ENCODE data around the gene SPATA6.
"Not testable (repeated sequence)": the region's sequence is repeated elsewhere in the genome, so short reads cannot be mapped to it uniquely, and the experiment has no call there.

The SPATA6 gene

DNA sequence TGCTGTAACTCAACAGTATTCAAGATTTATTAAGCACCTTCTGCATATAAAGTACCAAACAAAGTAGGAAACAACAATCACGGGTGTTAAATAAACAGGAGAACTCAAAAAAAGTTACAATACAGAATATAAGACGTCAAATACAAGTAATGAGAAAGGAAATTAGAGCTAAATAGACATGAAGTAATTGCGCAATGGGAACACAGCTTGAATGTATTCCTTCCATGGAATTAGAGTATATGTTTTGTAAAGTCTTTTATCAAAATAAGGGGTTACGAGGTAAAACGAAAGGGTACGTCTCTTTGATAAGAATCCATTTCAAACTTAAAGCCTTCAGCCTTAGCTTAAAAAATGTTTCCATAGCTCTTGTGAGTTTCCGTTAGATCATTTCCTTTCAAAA is 109.1 kb downstream of the SPATA6 start:
- in situ Hi-C loops (cut with MboI; ENCODE audit: low sequenced_read_pairs), result no loop called here

- in situ Hi-C loops (cut with MboI; ENCODE audit: low sequenced_read_pairs), result no loop called here
Observed at GRCh38 chr1:48356901-48357300, 115.1 kb downstream of the SPATA6 start.

GRCh38 chr1:48344373-48344772 is 127.6 kb downstream of the SPATA6 start:
- in situ Hi-C loops (cut with MboI; ENCODE audit: low sequenced_read_pairs), result no loop called here

DNA sequence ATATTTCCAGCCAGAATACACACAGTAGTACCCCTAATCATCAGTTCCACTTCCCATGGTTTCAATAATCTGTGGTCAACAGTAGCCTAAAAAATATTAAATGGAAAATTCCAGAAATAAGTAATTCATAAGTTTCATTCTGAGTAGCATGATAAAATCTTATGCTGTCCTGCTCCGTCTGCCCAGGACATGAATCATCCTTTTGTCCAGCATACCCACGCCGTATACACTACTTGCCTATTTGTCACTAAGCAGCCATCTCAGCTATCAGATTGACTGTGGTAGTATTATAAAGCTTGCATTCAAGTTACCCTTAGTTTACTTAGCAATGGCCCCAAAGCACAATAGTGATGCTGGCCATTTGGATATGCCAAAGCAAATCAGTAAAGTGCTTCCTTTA is 130.8 kb downstream of the SPATA6 start:
- in situ Hi-C loops (cut with MboI; ENCODE audit: low sequenced_read_pairs), result no loop called here

- in situ Hi-C loops (cut with MboI; ENCODE audit: low sequenced_read_pairs), result no loop called here
Observed at GRCh38 chr1:48338257-48338656, 133.7 kb downstream of the SPATA6 start.

GRCh38 chr1:48333316-48333715 is 138.7 kb downstream of the SPATA6 start:
- in situ Hi-C loops (cut with MboI; ENCODE audit: low sequenced_read_pairs), result no loop called here

- in situ Hi-C loops (cut with MboI; ENCODE audit: low sequenced_read_pairs), result no loop called here
Observed at GRCh38 chr1:48332115-48332514, 139.9 kb downstream of the SPATA6 start.

GRCh38 chr1:48329905-48330304 is 142.1 kb downstream of the SPATA6 start:
- in situ Hi-C loops (cut with MboI; ENCODE audit: low sequenced_read_pairs), result no loop called here

DNA sequence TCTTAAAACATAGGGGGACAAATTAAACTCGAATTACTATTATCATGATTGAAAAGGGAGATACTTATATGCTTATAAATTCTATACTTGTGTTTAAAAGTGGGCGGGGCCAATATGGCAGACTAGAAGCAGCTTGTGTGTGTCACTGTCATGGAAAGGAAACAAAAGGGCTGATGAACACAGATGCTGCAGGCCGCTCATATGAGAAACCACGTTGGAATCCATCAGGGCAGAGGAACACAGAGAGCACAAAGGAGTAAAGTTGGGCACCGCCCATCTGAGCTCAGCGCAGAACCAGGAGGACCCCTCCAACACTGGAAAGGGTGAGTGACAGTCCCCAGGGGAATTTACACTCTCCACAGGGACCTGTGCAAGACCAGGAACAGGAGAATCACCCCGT is 142.5 kb downstream of the SPATA6 start:
- in situ Hi-C loops (cut with MboI; ENCODE audit: low sequenced_read_pairs), result no loop called here

- in situ Hi-C loops (cut with MboI; ENCODE audit: low sequenced_read_pairs), result not testable (repeated sequence)
Observed at GRCh38 chr1:48311829-48312228, 160.2 kb downstream of the SPATA6 start.

DNA sequence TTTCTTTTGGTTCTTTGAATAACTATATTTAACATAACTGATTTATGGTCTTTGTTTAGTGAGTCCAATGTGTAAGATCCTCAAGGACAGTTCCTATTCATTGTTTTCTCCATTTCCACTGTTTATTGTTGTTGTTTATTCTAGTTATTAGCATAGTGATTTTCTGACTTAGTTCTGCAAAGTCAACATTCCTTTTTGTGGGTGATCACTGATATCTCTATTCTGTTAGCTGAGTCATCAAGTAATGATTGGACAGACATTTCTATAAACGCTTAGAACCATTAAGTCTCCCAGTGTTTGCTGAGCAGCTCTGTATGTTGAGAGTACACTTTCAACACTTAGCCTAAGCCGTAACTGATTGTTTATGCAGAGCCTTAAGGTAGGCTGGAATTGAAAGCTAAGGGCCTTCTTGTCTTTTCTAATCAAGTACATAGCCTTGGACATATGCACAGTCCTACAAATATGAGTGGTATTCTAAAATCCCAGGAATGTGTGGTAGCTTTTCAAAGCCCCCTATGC is 162.4 kb downstream of the SPATA6 start:
- in situ Hi-C loops (cut with MboI; ENCODE audit: low sequenced_read_pairs), result no loop called here

- in situ Hi-C loops (cut with MboI; ENCODE audit: low sequenced_read_pairs), result no loop called here
Observed at GRCh38 chr1:48302652-48303051, 169.4 kb downstream of the SPATA6 start.

DNA sequence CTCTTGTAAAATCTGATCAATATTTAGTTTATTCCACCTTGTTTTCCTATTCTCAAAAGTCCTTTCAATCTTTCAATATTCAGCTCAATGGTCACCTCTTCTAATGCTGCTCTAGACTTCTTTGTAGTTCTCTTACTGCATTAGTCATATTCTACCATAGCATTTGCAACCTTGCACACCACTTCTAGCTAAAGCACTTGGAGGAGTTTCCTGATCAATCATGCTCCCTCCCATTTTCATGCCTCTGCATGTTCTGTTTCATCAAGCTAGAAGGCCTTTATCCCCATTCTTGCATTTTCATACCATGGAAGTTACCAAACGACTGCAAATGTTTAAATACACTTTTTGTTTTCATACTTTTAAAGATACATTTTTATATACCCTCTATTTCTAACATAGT is 177.3 kb downstream of the SPATA6 start:
- in situ Hi-C loops (cut with MboI; ENCODE audit: low sequenced_read_pairs), result no loop called here

GRCh38 chr1:48294094-48294493 is 177.9 kb downstream of the SPATA6 start:
- in situ Hi-C loops (cut with MboI; ENCODE audit: low sequenced_read_pairs), result not testable (repeated sequence)

GRCh38 chr1:48292706-48293105 is 179.3 kb downstream of the SPATA6 start:
- in situ Hi-C loops (cut with MboI; ENCODE audit: low sequenced_read_pairs), result no loop called here

DNA sequence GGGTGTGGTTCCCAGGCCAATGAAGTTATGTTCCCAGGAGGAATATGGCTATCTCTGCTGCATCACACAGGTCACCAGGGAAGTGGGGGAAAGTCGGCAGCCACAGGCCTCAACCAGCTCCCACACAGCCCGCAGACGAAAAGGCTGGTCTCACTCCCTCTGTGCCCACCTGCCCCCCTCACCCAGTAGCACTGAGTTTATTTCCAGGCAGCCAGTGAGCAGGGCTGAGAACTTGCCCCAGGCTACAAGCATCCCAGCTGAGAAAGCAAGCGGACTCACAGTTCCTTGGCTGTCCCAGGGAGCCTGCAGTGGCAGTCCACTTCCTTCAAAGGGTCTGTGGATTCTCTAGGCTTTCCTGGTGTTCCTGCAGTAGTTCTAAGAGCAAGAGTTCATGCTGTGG is 180.6 kb downstream of the SPATA6 start:
- in situ Hi-C loops (cut with MboI; ENCODE audit: low sequenced_read_pairs), result no loop called here

DNA sequence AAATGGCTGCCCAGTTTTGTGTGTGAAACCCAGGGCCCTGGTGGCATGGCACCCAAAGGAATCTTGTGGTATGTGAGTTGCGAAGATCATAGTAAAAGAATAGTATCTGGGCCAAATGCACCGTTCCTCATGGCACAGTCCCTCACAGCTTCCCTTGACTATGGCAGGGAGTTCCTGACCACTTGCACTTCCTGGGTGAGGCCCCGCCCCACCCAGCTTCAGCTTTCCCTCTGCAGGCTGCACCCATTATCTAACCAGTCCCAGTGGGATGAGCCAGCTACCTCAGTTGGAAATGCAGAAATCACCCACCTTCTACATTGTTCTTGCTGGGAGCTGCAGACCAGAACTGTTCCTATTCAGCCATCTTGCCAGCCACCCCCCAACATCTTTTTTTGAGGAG is 186.5 kb downstream of the SPATA6 start:
- in situ Hi-C loops (cut with MboI; ENCODE audit: low sequenced_read_pairs), result no loop called here

DNA sequence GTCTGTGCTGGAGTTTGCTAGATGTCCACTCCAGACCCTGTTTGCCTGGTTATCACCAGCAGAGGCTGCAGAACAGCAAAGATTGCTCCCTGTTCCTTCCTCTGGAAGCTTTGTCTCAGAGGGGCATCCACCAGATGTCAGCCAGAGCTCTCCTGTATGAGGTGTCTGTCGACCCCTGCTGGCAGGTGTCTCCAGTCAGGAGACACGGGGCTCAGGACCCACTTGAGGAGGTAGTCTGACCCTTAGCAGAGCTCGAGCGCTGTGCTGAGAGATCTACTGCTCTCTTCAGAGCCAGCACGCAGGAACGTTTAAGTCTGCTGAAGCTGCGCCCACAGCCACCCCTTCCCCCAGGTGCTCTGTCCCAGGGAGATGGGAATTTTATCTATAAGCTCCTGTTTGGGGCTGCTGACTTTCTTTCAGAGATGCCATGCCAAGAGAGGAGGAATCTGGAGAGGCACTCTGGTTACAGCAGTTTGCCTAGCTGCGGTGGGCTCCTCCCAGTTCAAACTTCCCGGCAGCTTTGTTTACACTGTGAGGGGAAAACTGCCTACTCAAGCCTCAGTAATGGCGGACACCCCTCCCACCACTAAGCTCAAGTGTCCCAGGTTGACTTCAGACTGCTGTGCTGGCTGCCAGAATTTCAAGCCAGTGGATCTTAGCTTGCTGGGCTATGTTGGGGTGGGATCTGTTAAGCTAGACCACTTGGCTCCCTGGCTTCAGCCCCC is 187.1 kb downstream of the SPATA6 start:
- in situ Hi-C loops (cut with MboI; ENCODE audit: low sequenced_read_pairs), result not testable (repeated sequence)

GRCh38 chr1:48282329-48282728 is 189.7 kb downstream of the SPATA6 start:
- in situ Hi-C loops (cut with MboI; ENCODE audit: low sequenced_read_pairs), result not testable (repeated sequence)

DNA sequence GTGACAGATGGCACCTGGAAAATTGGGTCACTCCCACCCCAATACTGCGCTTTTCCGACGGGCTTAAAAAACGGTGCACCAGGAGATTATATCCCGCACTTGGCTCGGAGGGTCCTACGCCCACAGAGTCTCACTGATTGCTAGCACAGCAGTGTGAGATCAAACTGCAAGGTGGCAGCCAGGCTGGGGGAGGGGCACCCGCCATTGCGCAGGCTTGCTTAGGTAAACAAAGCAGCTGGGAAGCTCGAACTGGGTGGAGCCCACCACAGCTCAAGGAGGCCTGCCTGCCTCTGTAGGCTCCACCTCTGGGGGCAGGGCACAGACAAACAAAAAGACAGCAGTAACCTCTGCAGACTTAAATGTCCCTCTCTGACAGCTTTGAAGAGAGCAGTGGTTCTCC is 194.6 kb downstream of the SPATA6 start:
- in situ Hi-C loops (cut with MboI; ENCODE audit: low sequenced_read_pairs), result not testable (repeated sequence)

DNA sequence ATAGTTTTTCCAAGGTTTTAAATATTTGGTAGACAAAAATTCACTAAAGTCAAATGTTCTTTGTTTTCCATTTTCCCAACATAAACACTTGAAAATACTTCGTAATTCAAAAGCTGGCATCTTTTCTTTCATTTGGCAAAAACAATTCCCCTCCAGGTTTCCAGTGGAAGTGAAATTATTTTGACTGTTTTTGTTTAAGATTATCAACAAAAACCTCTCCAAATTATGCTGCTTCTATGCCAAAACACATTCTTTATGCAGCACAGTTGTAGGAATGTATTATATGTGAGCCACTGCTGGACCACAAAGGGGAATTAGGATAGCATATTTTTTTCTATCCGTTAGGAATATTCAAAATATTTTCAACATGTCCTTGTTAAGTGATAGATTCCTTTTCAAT is 205.4 kb downstream of the SPATA6 start:
- in situ Hi-C loops (cut with MboI; ENCODE audit: low sequenced_read_pairs), result no loop called here

- in situ Hi-C loops (cut with MboI; ENCODE audit: low sequenced_read_pairs), result no loop called here
Observed at GRCh38 chr1:48263041-48263440, 209.0 kb downstream of the SPATA6 start.

DNA sequence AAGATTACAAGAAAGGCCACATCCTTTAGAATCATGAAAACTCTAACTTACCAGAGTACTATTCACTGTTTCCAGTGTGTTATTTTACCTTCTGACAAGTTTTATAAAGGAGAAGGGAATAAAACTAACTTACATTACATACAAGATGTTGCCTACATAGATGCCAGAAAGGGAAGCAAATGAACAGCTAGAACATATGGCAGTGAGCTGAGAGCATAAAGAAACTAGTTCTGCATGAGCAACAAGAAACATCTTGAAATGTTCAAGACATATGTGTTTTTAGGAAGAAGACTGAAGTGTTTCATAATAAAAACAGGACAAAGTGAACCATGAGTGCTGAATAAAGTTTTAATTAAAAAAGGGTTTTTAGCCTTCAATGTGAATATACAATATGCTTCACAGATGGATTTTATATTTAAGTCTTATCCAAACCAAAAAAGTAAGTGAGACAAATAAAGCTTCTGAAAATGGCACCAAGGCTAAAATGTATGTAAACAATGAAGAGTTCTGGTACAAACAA is 210.1 kb downstream of the SPATA6 start:
- in situ Hi-C loops (cut with MboI; ENCODE audit: low sequenced_read_pairs), result no loop called here
